H1 (cell line): Measurements from ENCODE around the gene HBS1L. TPM values are rescaled to one million over a fixed set of nuclear protein-coding genes. Genes with fewer than 3 reads are reported as not detected.

Source experiments
- CTCF ChIA-PET: fragments of 300-600 bp; sonication (Branson Sonifier 250); formaldehyde crosslinking; loops from one replicate; lab custom pipeline; 2021; ENCODE audit not compliant: partially characterized antibody; lab: Charles Lee
- POLR2A ChIA-PET: fragments of 300-600 bp; sonication (Branson Sonifier 250); formaldehyde crosslinking; loops from one replicate; lab custom pipeline; 2021; ENCODE audit warnings: inconsistent platforms; ENCODE audit not compliant: partially characterized antibody; lab: Charles Lee
- DNase-seq, 2 experiments: peaks; one replicate each; pipeline versions ENCODE4 v3.0.0 to v3.0.0-alpha.2; 2010 to 2022; ENCODE audit warnings: low spot score in 2 of 2, low read depth in 1 of 2, mixed read lengths in 1 of 2
- FAIRE-seq: peaks from 2 replicates; lab custom pipeline; 2011; peaks lifted over from hg19 to GRCh38; lab: Jason Lieb, UNC
- H2AFZ ChIP-seq: 2 replicates; pipeline ENCODE4 v1.8.1; 2012; ENCODE audit warnings: low read length, inconsistent platforms
- H2AK5ac ChIP-seq: 2 replicates; pipeline ENCODE4 v1.6.1; 2013; ENCODE audit warnings: low read depth, low read length
- H2BK120ac ChIP-seq: replicated peaks from 2 replicates; pipeline ENCODE3; 2013; ENCODE audit warnings: low read depth, low read length, inconsistent platforms
- H2BK12ac ChIP-seq: 2 replicates; pipeline ENCODE4 v1.6.1; 2013; ENCODE audit warnings: low read depth, low read length
- H2BK15ac ChIP-seq: 2 replicates; pipeline ENCODE4 v1.6.1; 2013; ENCODE audit warnings: low read length
- H2BK20ac ChIP-seq: 2 replicates; pipeline ENCODE4 v1.6.1; 2013; ENCODE audit warnings: low read length
- H2BK5ac ChIP-seq: 2 replicates; pipeline ENCODE4 v1.6.1; 2013; ENCODE audit warnings: low read depth, low read length
- H3K14ac ChIP-seq: 2 replicates; pipeline ENCODE4 v1.6.1; 2013; ENCODE audit warnings: inconsistent platforms; ENCODE audit not compliant: insufficient read length
- H3K18ac ChIP-seq: 2 replicates; pipeline ENCODE4 v1.6.1; 2013; ENCODE audit warnings: low read length; ENCODE audit errors: extremely low read depth
- H3K23ac ChIP-seq: 2 replicates; pipeline ENCODE4 v1.6.1; 2013; ENCODE audit warnings: inconsistent platforms; ENCODE audit not compliant: insufficient read length
- H3K23me2 ChIP-seq: 2 replicates; pipeline ENCODE4 v1.6.1; 2013; ENCODE audit warnings: low read depth, low read length
- H3K27ac ChIP-seq: 2 replicates; pipeline ENCODE4 v1.6.1; 2011; ENCODE audit warnings: low read depth, low read length, inconsistent platforms
- H3K27me3 ChIP-seq, 4 experiments: replicated peaks in 1 of 4; 1 replicate in 1 of 4; 2 replicates in 3 of 4; pipeline versions ENCODE4 v1.6.1 to v1.8.1; 2011 to 2013; ENCODE audit warnings: low read length in 3 of 4, mild to moderate bottlenecking in 3 of 4, inconsistent platforms in 2 of 4, mixed read lengths in 2 of 4, moderate library complexity in 1 of 4; ENCODE audit not compliant: control insufficient read depth in 3 of 4, insufficient read depth in 3 of 4; ENCODE audit errors: extremely low read depth in 1 of 4
- H3K36me3 ChIP-seq, 4 experiments: 2 replicates each; pipeline versions ENCODE4 v1.6.1 to v1.8.1; 2011 to 2013; ENCODE audit warnings: mild to moderate bottlenecking in 4 of 4, low read length in 3 of 4, moderate library complexity in 2 of 4, control low read depth in 1 of 4, inconsistent platforms in 1 of 4; ENCODE audit not compliant: insufficient read depth in 4 of 4, control insufficient read depth in 2 of 4
- H3K4ac ChIP-seq: replicated peaks from 2 replicates; pipeline ENCODE3; 2013; ENCODE audit warnings: low read length, low read depth, mixed read lengths, inconsistent platforms; ENCODE audit not compliant: insufficient read length
- H3K4me1 ChIP-seq, 4 experiments: replicated peaks in 1 of 4; 1 replicate in 1 of 4; 2 replicates in 3 of 4; pipeline versions ENCODE4 v1.6.1 to v1.8.1; 2011 to 2013; ENCODE audit warnings: low read length in 3 of 4, inconsistent platforms in 2 of 4, mixed read lengths in 1 of 4; ENCODE audit not compliant: insufficient read depth in 4 of 4, control insufficient read depth in 3 of 4
- H3K4me2 ChIP-seq, 2 experiments: 2 replicates each; pipeline versions ENCODE4 v1.6.1 to v1.8.1; 2011 to 2013; ENCODE audit warnings: low read depth in 2 of 2, low read length in 2 of 2, control low read depth in 1 of 2, inconsistent platforms in 1 of 2, mild to moderate bottlenecking in 1 of 2; ENCODE audit not compliant: insufficient read depth in 1 of 2
- H3K4me3 ChIP-seq, 4 experiments: fragments of 200-600, 300-600 bp in 1 of 4; sonication (generic), shearing (Covaris generic), sonication (Bioruptor Twin) in 1 of 4; 2 replicates each; pipeline versions ENCODE4 v1.5.1 to v1.8.1; 2011 to 2016; ENCODE audit warnings: low read length in 4 of 4, low read depth in 3 of 4, control low read depth in 2 of 4, inconsistent platforms in 2 of 4, mild to moderate bottlenecking in 2 of 4, mixed read lengths in 1 of 4, moderate library complexity in 1 of 4; ENCODE audit not compliant: insufficient read depth in 2 of 4; ENCODE audit errors: extremely low read depth in 1 of 4
- H3K56ac ChIP-seq: replicated peaks from 2 replicates; pipeline ENCODE3; 2013; ENCODE audit warnings: low read depth, mild to moderate bottlenecking, mixed read lengths, low read length, inconsistent platforms; ENCODE audit not compliant: insufficient read length
- H3K79me1 ChIP-seq: 2 replicates; pipeline ENCODE4 v1.6.1; 2013; ENCODE audit warnings: low read depth, low read length, control low read depth
- H3K79me2 ChIP-seq, 2 experiments: 2 replicates each; pipeline versions ENCODE4 v1.6.1 to v1.8.1; 2012 to 2013; ENCODE audit warnings: low read length in 2 of 2, mild to moderate bottlenecking in 2 of 2, inconsistent platforms in 1 of 2; ENCODE audit not compliant: insufficient read depth in 2 of 2, control insufficient read depth in 1 of 2
- H3K9ac ChIP-seq, 4 experiments: replicated peaks in 1 of 4; 1 replicate in 1 of 4; 2 replicates in 3 of 4; pipeline versions ENCODE4 v1.6.1 to v1.8.1; 2011 to 2013; ENCODE audit warnings: low read depth in 3 of 4, low read length in 3 of 4, control low read depth in 2 of 4, mild to moderate bottlenecking in 2 of 4, moderate library complexity in 2 of 4, inconsistent platforms in 1 of 4; ENCODE audit errors: extremely low read depth in 1 of 4
- H3K9me3 ChIP-seq, 2 experiments: 2 replicates each; pipeline versions ENCODE4 v1.6.1 to v1.8.1; 2012 to 2013; ENCODE audit warnings: mild to moderate bottlenecking in 2 of 2, moderate library complexity in 2 of 2, control low read depth in 1 of 2, inconsistent platforms in 1 of 2, low read depth in 1 of 2, low read length in 1 of 2, mixed read lengths in 1 of 2; ENCODE audit not compliant: insufficient read depth in 2 of 2
- H4K20me1 ChIP-seq, 2 experiments: replicated peaks in 1 of 2; 2 replicates each; pipeline versions ENCODE3 to v1.8.1; 2011 to 2013; ENCODE audit warnings: inconsistent platforms in 2 of 2, low read length in 2 of 2, mild to moderate bottlenecking in 1 of 2; ENCODE audit not compliant: insufficient read depth in 2 of 2, control insufficient read depth in 1 of 2
- H4K5ac ChIP-seq: 2 replicates; pipeline ENCODE4 v1.6.1; 2013; ENCODE audit warnings: low read length, low read depth, mixed read lengths, inconsistent platforms; ENCODE audit not compliant: insufficient read length
- H4K8ac ChIP-seq: 2 replicates; pipeline ENCODE4 v1.8.0; 2013; ENCODE audit warnings: mild to moderate bottlenecking, moderate library complexity, low read length, inconsistent platforms; ENCODE audit not compliant: insufficient read depth; ENCODE audit errors: extremely low read depth
- H4K91ac ChIP-seq: replicated peaks from 2 replicates; pipeline ENCODE3; 2013; ENCODE audit warnings: low read length, mixed read lengths, inconsistent platforms; ENCODE audit not compliant: insufficient read length
- CHD1 ChIP-seq: IDR thresholded peaks from 2 replicates; pipeline ENCODE4 v1.6.1; 2012; ENCODE audit warnings: low read depth, low read length, improper control_type of control experiment
- JUN ChIP-seq: IDR thresholded peaks from 2 replicates; pipeline ENCODE4 v1.6.1; 2011; ENCODE audit warnings: low read depth, mild to moderate bottlenecking, improper control_type of control experiment, low read length
- MAFK ChIP-seq: IDR thresholded peaks from 2 replicates; pipeline ENCODE4 v1.6.1; 2012; ENCODE audit warnings: low read depth, mild to moderate bottlenecking, improper control_type of control experiment, low read length
- PHF8 ChIP-seq: fragments of 200-600 bp; sonication (generic); conservative IDR thresholded peaks from 2 replicates; pipeline ENCODE4 v1.7.1; 2012; ENCODE audit warnings: low read depth, mild to moderate bottlenecking, inconsistent platforms, low read length, moderate library complexity
- SAP30 ChIP-seq: fragments of 300-600 bp; sonication (generic); IDR thresholded peaks from 2 replicates; pipeline ENCODE4 v1.7.1; 2012; ENCODE audit warnings: low read length, moderate library complexity, mild to moderate bottlenecking, inconsistent platforms; ENCODE audit not compliant: insufficient read depth, insufficient replicate concordance
- polyA plus RNA-seq, 7 experiments: library from polyadenylated mRNA; depleted of rRNA in 3 of 7; stranded (reverse) in 5 of 7; unstranded in 2 of 7; fragments of >200 nt in 5 of 7; fragments of 200-250 nt in 2 of 7; gene quantifications; 1 replicate in 5 of 7; 2 replicates in 1 of 7; 4 replicates in 1 of 7; pipeline versions ENCODE4 v1.2.1 to v1.2.3, GENCODE V29; 2011 to 2013; ENCODE audit warnings: missing spikeins in 2 of 7, mixed read lengths in 2 of 7
- total RNA-seq: library from RNA; stranded (reverse); fragmentation: NEBNext Ultra II Directional; extraction: Animal tissue kit (Norgen Biotek cat#: 25700); gene quantifications from 2 replicates; pipeline ENCODE4 v1.2.1, GENCODE V29; 2021
- TF ChIP-seq, protein P1 (sequence below): IDR thresholded peaks from 2 replicates; pipeline ENCODE4 v1.6.1; 2011; ENCODE audit warnings: low read length, improper control_type of control experiment

HBS1L gene
- total and polyA plus RNA-seq, 2 of the 8 experiments (the other 6 are each of a cell fraction or from before 2014, with no cell fraction given), result 28.1 to 97.1 TPM

GRCh38 chr6:135071541-135071940 lies 16.9 kb upstream of the HBS1L start:
- no peak overlapping the region for H3K4me3 ChIP-seq
- H3K9me3 ChIP-seq, result no peaks in the 10 kb centered on the region
- H3K4me2 ChIP-seq, result no peak overlapping the region
- no peak overlapping the region for H2BK12ac ChIP-seq
- no peaks in the 10 kb centered on the region for H4K20me1 ChIP-seq
- H3K23me2 ChIP-seq, result no peaks in the 10 kb centered on the region
- H3K9ac ChIP-seq, result no peak overlapping the region
- no peak for DNase-seq
- ChIA-PET POLR2A (interaction anchor here (2.0 kb wide), 1 partner anchor 17 kb away, joined by 8 read pairs; the partner anchor contains the start of gene HBS1L), CTCF (interaction anchor here (0.6 to 1.3 kb wide), 4 partner anchors 9 to 499 kb away, joined by 3 to 4 read pairs (median 4); no protein-coding TSS in a partner anchor)
- no peaks in the 10 kb centered on the region for H3K79me2 ChIP-seq
- no peak overlapping the region for H4K91ac ChIP-seq
- H2BK120ac ChIP-seq, result no peak overlapping the region
- H3K14ac ChIP-seq, result no peak overlapping the region
- no peak overlapping the region for H3K23ac ChIP-seq
- no peak overlapping the region for H3K4ac ChIP-seq
- no peak for FAIRE-seq
- H3K4me1 ChIP-seq, result no peaks in the 10 kb centered on the region
- H2AK5ac ChIP-seq, result no peak overlapping the region
- H3K27ac ChIP-seq, result no peak overlapping the region
- no peak for TF ChIP-seq PHF8
- no peak for TF ChIP-seq SAP30
- TF ChIP-seq, protein P1, sequence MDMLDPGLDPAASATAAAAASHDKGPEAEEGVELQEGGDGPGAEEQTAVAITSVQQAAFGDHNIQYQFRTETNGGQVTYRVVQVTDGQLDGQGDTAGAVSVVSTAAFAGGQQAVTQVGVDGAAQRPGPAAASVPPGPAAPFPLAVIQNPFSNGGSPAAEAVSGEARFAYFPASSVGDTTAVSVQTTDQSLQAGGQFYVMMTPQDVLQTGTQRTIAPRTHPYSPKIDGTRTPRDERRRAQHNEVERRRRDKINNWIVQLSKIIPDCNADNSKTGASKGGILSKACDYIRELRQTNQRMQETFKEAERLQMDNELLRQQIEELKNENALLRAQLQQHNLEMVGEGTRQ, result no peak
- TF ChIP-seq MAFK, result no peak
- TF ChIP-seq CHD1, result no peak
- no peak for TF ChIP-seq JUN
- no peak overlapping the region for H2BK15ac ChIP-seq
- H3K27me3 ChIP-seq, result no peaks in the 10 kb centered on the region
- no peak overlapping the region for H2BK5ac ChIP-seq
- no peak overlapping the region for H4K5ac ChIP-seq
- no peak overlapping the region for H3K56ac ChIP-seq
- no peaks in the 10 kb centered on the region for H3K36me3 ChIP-seq
- H2AFZ ChIP-seq, result no peak overlapping the region
- no peak overlapping the region for H3K18ac ChIP-seq
- no peak overlapping the region for H2BK20ac ChIP-seq
- H4K8ac ChIP-seq, result no peak overlapping the region
- no peaks in the 10 kb centered on the region for H3K79me1 ChIP-seq
